Ramos (cell line): ENCODE data around the gene C11orf16.
"Not testable (repeated sequence)": the region's sequence is repeated elsewhere in the genome, so short reads cannot be mapped to it uniquely, and the experiment has no call there.

Experiments
- in situ Hi-C: fragments of 300-500 bp; cut with MboI; formaldehyde crosslinking; loops from one replicate; pipeline ENCODE4 v1.14.3; 2022; ENCODE audit warnings: low sequenced_read_pairs; ENCODE audit not compliant: unreplicated experiment

The C11orf16 gene

DNA sequence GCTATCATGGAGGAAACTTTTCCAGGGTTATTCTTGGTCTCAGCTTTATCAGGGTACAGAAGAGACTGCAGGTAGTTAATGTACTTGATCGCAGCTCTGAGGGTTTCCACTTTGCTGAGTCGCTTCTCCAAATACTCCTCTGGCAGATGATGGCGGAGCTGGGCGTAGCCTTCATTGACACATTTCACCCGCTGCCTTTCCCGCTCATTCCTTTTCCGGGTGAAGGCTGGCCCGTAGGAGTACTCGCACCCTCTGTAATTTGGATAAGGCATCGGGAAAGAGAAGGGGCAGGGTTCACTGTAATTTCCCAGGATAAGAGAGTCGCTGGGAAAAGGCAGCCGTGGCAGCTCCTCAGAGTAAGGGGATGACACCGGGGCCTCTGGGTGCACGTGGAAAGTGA is 4.9 kb upstream of the C11orf16 start:
- in situ Hi-C loops = no loop called here

DNA sequence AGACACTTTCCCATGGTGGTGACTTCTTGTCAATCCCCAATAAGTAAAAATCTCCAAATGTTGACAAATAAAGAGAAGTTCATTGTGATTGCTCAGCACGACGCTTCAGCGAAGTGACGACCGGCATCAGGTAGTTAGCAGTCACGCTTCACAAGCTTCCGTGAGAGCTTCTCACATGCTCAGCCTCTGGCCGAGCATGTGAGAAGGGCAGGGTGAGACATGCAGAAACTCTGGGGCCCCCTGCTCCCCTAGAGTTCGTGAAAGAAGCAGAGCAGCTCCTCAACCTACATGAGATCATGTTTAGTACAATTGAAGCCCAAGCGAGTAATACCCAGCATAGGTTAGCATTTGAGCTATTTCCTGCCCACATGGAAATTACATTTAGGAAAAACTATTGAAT is 4.4 kb upstream of the C11orf16 start:
- in situ Hi-C loops = no loop called here

GRCh38 chr11:8935789-8936188 is 3.0 kb upstream of the C11orf16 start:
- in situ Hi-C loops = not testable (repeated sequence)

DNA sequence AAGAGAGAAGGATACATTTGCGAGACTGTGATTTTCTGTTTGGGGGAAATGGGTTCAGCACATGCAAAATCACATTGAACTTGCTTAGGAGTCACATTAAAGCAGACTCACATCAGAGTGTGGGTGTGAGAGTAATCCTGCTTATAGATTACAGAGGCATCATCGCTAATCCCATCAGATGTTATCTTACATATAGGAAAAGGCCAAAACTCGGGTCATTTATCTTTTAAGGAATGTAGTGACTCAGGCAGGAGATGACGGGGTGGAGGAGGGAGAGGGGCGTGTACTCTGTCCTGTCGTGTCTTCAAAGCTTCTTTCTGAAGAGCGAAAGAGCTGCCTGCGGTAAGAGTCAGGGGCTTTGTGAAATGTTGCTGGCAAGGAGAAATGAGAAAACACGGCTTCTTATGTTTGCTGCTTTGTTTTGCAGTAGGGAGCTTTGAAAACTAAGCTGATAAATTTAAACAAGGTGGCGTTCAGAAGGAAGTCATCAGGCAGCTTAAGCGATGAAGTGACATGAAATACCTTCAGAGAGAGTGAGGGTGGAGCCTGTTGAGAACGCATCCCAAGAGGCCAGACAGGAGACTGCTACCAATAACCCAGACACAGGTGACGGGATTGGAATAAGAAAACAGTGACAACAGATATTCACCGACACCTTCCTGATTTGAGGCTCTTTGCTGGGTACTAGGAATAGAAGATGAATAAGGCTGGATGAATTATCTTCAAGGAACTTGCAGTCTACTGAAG is 2.2 kb upstream of the C11orf16 start:
- in situ Hi-C loops = no loop called here

- in situ Hi-C loops = no loop called here
Observed at GRCh38 chr11:8933931-8934330, 1.2 kb upstream of the C11orf16 start.

GRCh38 chr11:8930456-8931175 is 2.1 kb downstream of the C11orf16 start:
- in situ Hi-C loops = no loop called here

GRCh38 chr11:8928981-8929615 is 3.6 kb downstream of the C11orf16 start:
- in situ Hi-C loops = no loop called here

- in situ Hi-C loops = no loop called here
Observed at GRCh38 chr11:8928205-8928604, 4.5 kb downstream of the C11orf16 start.

GRCh38 chr11:8927233-8927632 is 5.5 kb downstream of the C11orf16 start:
- in situ Hi-C loops = no loop called here

- in situ Hi-C loops = no loop called here
Observed at GRCh38 chr11:8926236-8926635, 6.5 kb downstream of the C11orf16 start.

- in situ Hi-C loops = no loop called here
Observed at GRCh38 chr11:8925711-8926110, 7.0 kb downstream of the C11orf16 start.

- in situ Hi-C loops = no loop called here
Observed at GRCh38 chr11:8922691-8923090, 10.1 kb downstream of the C11orf16 start.

DNA sequence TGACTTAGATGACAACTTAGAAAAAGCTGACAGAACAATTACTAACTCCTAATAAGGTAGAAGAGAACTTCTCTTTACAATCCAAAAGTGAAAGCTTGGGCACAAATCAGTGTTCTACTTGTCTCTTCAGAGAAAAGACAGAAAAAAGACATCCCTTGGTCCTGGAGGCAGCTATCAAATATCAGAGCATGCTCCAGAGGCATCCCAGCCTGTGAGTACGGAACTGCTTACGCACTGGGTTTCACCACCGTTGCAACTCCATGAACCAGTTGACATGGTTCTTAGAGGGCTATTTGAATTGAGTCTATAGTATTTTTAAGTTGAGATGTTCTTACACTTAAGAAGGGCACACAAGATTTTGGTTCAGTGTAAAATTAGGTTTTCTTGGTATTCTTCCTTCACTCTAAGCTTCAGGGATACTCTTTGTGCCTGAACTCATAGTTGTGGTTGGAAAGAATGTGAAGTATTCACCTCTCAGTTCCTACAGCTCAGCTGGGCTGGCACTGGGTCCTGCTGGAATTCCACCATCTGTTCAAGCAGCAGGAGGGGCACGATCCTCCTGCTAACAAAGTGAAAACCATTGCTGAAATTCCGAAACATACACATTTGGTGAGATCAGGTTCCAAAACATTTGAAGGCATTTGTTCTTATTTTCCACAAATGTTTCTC is 15.5 kb downstream of the C11orf16 start:
- in situ Hi-C loops = no loop called here

DNA sequence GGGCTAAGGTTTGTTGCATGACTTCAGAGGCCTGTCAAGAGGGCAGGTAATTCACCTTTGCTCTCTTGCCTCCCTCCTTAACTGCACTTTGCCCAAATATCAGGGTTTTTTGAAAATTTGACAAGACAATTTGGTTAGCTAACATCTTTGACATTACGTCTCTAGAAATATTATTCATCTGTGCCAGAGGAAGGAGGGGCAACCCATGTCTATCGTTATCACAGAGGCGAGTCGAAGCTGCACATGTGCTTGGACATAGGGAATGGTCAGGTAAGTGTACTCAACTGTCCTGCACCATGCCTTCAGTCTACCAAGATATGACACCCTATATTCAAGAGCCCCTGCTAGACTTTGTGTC is 18.1 kb downstream of the C11orf16 start:
- in situ Hi-C loops = no loop called here

- in situ Hi-C loops = no loop called here
Observed at GRCh38 chr11:8913961-8914660, 18.6 kb downstream of the C11orf16 start.

- in situ Hi-C loops = no loop called here
Observed at GRCh38 chr11:8911029-8911823, 21.5 kb downstream of the C11orf16 start, which contains the start of gene AKIP1. Gene AKIP1, plus strand, starts transcription at chr11:8911189. Its CDS starts 261 bp downstream, at chr11:8911450.

GRCh38 chr11:8910649-8911026 is 22.1 kb downstream of the C11orf16 start:
- in situ Hi-C loops = no loop called here

DNA sequence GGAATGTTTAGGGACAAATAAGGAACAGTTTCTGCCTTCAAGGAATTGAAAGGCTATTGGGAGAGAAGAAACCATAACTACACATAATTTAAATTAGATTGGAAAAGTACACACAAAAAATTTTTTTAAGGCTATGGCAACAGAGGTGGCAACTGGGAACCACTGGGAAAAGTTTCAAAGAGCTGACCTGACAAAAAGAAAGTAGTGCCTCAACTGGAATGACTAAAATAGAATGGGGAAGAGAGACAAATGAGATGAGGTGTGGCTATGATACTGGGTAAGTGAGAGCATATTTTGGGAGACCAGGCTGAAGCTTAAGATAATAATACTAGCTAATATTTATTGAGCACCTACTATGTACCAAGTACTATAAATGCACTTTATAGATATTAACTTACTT is 24.6 kb downstream of the C11orf16 start:
- in situ Hi-C loops = no loop called here

GRCh38 chr11:8907116-8907515 is 25.6 kb downstream of the C11orf16 start:
- in situ Hi-C loops = no loop called here
